Measurements from ENCODE around the gene ITPKA. TPM values are rescaled to one million over a fixed set of nuclear protein-coding genes. Genes with fewer than 3 reads are reported as not detected.

ITPKA gene
- total RNA-seq (under 1 TPM in 2 of 5 experiments, not detected in 3; 0.20 to 0.97 TPM), polyA plus RNA-seq (under 1 TPM in 1 of 2 donors, not detected in 1; 0.22 TPM), total RNA-seq (not detected)

GRCh38 chr15:41493205-41493901, at the start of gene ITPKA:
Gene ITPKA, plus strand, starts transcription at chr15:41493874. Its CDS starts 54 bp downstream, at chr15:41493928.
- no peaks in the 10 kb centered on the region for H3K9me3 ChIP-seq (ENCODE audit: control insufficient read depth in 2 of 3, low read length in 3 of 3)
- CTCF ChIA-PET = no interaction called here
- Mint-ChIP-seq H3K4me3 (peak within 1 kb of the TSS; percentile 74 to 91 (median 87)), H3K27me3 (peaks cover 33 to 44% (median 41%) of the 10 kb centered on the region in 5 donors), H3K27ac (peak within 1 kb of the TSS in 4 of 9 donors; percentile 26 to 62 (median 57)), H3K36me3 (peaks cover 0 to 4% (median 0%) of the 10 kb centered on the region in 5 donors), H3K4me1 (peaks cover 6 to 35% (median 8%) of the 10 kb centered on the region in 7 donors), H3K9me3 (peaks cover 0 to 2% (median 0%) of the 10 kb centered on the region in 11 donors)
- POLR2A ChIA-PET = interaction anchor here (0.6 to 1.1 kb wide), 3 partner anchors 9 to 167 kb away, joined by 3 read pairs; partner anchors contain the start of gene MGA
- peak within 1 kb of the TSS; percentile 70 for H3K4me3 ChIP-seq (ENCODE audit: low read length)
- H3K27me3 ChIP-seq (ENCODE audit: control insufficient read depth in 2 of 2, insufficient read depth in 2 of 2, low read length in 2 of 2) = peaks cover 0 to 8% of the 10 kb centered on the region in 2 donors
- ATAC-seq (peak; percentile 93), DNase-seq (peak; percentile 55 to 95 (median 67))
- peak within 1 kb of the TSS; percentile 29 for H3K27ac ChIP-seq (ENCODE audit: low read depth, low read length)
- H3K4me1 ChIP-seq (ENCODE audit: control insufficient read depth in 2 of 2, insufficient read depth in 2 of 2, low read length in 2 of 2) = peaks cover 11 to 20% of the 10 kb centered on the region in 2 donors
- intact Hi-C loops (cut with micrococcal nuclease) = loop anchor here (1.0 to 10.0 kb wide), 5 partner anchors 9 to 926 kb away; partner anchors contain the start of genes CCDC32 (in 1 of the 2), RPAP1 (in 1 of the 2), RPUSD2 (in 1 of the 2) and RTF1 (in 1 of the 2)
- H3K36me3 ChIP-seq (ENCODE audit: control insufficient read depth in 2 of 3, insufficient read depth in 3 of 3, low read length in 3 of 3) = no peaks in the 10 kb centered on the region

- H3K36me3 Mint-ChIP-seq = peaks cover 7 to 30% (median 11%) of the 10 kb centered on the region in 5 donors
- no peaks in the 10 kb centered on the region for H3K27me3 Mint-ChIP-seq
- peaks cover 0 to 4% of the 10 kb centered on the region in 2 donors for H3K4me1 ChIP-seq (ENCODE audit: control insufficient read depth in 2 of 2, insufficient read depth in 2 of 2, low read length in 2 of 2)
- H3K36me3 ChIP-seq (ENCODE audit: control insufficient read depth in 2 of 3, insufficient read depth in 3 of 3, low read length in 3 of 3) = peaks cover 0 to 13% (median 4%) of the 10 kb centered on the region in 3 experiments
- intact Hi-C loops (cut with micrococcal nuclease) = no loop called here
- H3K4me1 Mint-ChIP-seq = peaks cover 15 to 31% (median 25%) of the 10 kb centered on the region in 7 donors
- no peaks in the 10 kb centered on the region for H3K9me3 Mint-ChIP-seq
- POLR2A ChIA-PET = no interaction called here
- H3K27ac Mint-ChIP-seq = no peak overlapping the region
- no peak overlapping the region for H3K27ac ChIP-seq (ENCODE audit: low read depth, low read length)
- CTCF ChIA-PET = no interaction called here
- DNase-seq (no peak), ATAC-seq (no peak)
- no peak overlapping the region for H3K4me3 Mint-ChIP-seq
- H3K4me3 ChIP-seq (ENCODE audit: low read length) = no peak overlapping the region
- H3K9me3 ChIP-seq (ENCODE audit: control insufficient read depth in 2 of 3, low read length in 3 of 3) = no peaks in the 10 kb centered on the region
- H3K27me3 ChIP-seq (ENCODE audit: control insufficient read depth in 2 of 2, insufficient read depth in 2 of 2, low read length in 2 of 2) = no peaks in the 10 kb centered on the region
These were observed 48.3 kb upstream of the ITPKA start for GRCh38 chr15:41445399-41445798.

- Histone ChIP-seq H3K27me3 (ENCODE audit: control insufficient read depth in 2 of 2, insufficient read depth in 2 of 2, low read length in 2 of 2) (no peaks in the 10 kb centered on the region), H3K4me1 (ENCODE audit: control insufficient read depth in 2 of 2, insufficient read depth in 2 of 2, low read length in 2 of 2) (no peaks in the 10 kb centered on the region), H3K27ac (ENCODE audit: low read depth, low read length) (no peak overlapping the region), H3K9me3 (ENCODE audit: control insufficient read depth in 2 of 3, low read length in 3 of 3) (no peaks in the 10 kb centered on the region), H3K36me3 (ENCODE audit: control insufficient read depth in 2 of 3, insufficient read depth in 3 of 3, low read length in 3 of 3) (peaks cover 4 to 45% (median 9%) of the 10 kb centered on the region in 3 experiments), H3K4me3 (ENCODE audit: low read length) (no peak overlapping the region)
- intact Hi-C loops (cut with micrococcal nuclease) = loop anchor here (10.0 kb wide), 3 partner anchors 143 to 593 kb away; no protein-coding TSS in a partner anchor
- Mint-ChIP-seq H3K9me3 (no peaks in the 10 kb centered on the region), H3K27me3 (no peaks in the 10 kb centered on the region), H3K4me1 (peaks cover 0 to 7% (median 4%) of the 10 kb centered on the region in 7 donors), H3K4me3 (no peak overlapping the region), H3K27ac (peak overlapping the region in 1 of 9 donors; percentile 11), H3K36me3 (peaks cover 9 to 35% (median 23%) of the 10 kb centered on the region in 5 donors)
- DNase-seq (no peak), ATAC-seq (no peak)
- CTCF ChIA-PET = no interaction called here
- POLR2A ChIA-PET = no interaction called here
These were observed 31.4 kb upstream of the ITPKA start for GRCh38 chr15:41462084-41462795.

- no peaks in the 10 kb centered on the region for H3K9me3 Mint-ChIP-seq
- DNase-seq = no peak
- Histone ChIP-seq H3K4me1 (ENCODE audit: control insufficient read depth in 2 of 2, insufficient read depth in 2 of 2, low read length in 2 of 2) (no peaks in the 10 kb centered on the region), H3K27ac (ENCODE audit: low read depth, low read length) (no peak overlapping the region), H3K9me3 (ENCODE audit: control insufficient read depth in 2 of 3, low read length in 3 of 3) (no peaks in the 10 kb centered on the region), H3K4me3 (ENCODE audit: low read length) (no peak overlapping the region), H3K27me3 (ENCODE audit: control insufficient read depth in 2 of 2, insufficient read depth in 2 of 2, low read length in 2 of 2) (no peaks in the 10 kb centered on the region), H3K36me3 (ENCODE audit: control insufficient read depth in 2 of 3, insufficient read depth in 3 of 3, low read length in 3 of 3) (peaks cover 0 to 44% (median 9%) of the 10 kb centered on the region in 3 experiments)
- H3K4me3 Mint-ChIP-seq = no peak overlapping the region
- intact Hi-C loops (cut with micrococcal nuclease) = loop anchor here (1.0 to 10.0 kb wide), 6 partner anchors 37 to 590 kb away; no protein-coding TSS in a partner anchor
- H3K27ac Mint-ChIP-seq = peak overlapping the region in 1 of 9 donors; percentile 55
- H3K36me3 Mint-ChIP-seq = peaks cover 14 to 39% (median 20%) of the 10 kb centered on the region in 5 donors
- CTCF ChIA-PET = interaction anchor here (0.6 to 2.6 kb wide), 11 partner anchors 34 to 827 kb away, joined by 3 to 15 read pairs (median 4); no protein-coding TSS in a partner anchor
- ATAC-seq = no peak
- peaks cover 0 to 7% (median 4%) of the 10 kb centered on the region in 7 donors for H3K4me1 Mint-ChIP-seq
- POLR2A ChIA-PET = no interaction called here
- no peaks in the 10 kb centered on the region for H3K27me3 Mint-ChIP-seq
These were observed 28.6 kb upstream of the ITPKA start for GRCh38 chr15:41464889-41465580.

GRCh38 chr15:41465822-41466421, 27.8 kb upstream of the ITPKA start:
- intact Hi-C loops (cut with micrococcal nuclease) = loop anchor here (1.0 to 10.0 kb wide), 7 partner anchors 36 to 589 kb away; no protein-coding TSS in a partner anchor
- no peak overlapping the region for H3K4me3 ChIP-seq (ENCODE audit: low read length)
- H3K27ac Mint-ChIP-seq = peak overlapping the region in 2 of 9 donors; percentile 16 to 63
- peaks cover 0 to 7% (median 4%) of the 10 kb centered on the region in 7 donors for H3K4me1 Mint-ChIP-seq
- H3K4me1 ChIP-seq (ENCODE audit: control insufficient read depth in 2 of 2, insufficient read depth in 2 of 2, low read length in 2 of 2) = no peaks in the 10 kb centered on the region
- no peaks in the 10 kb centered on the region for H3K9me3 ChIP-seq (ENCODE audit: control insufficient read depth in 2 of 3, low read length in 3 of 3)
- H3K36me3 Mint-ChIP-seq = peaks cover 16 to 42% (median 26%) of the 10 kb centered on the region in 5 donors
- ChIA-PET CTCF (interaction anchor here (0.6 to 2.6 kb wide), 12 partner anchors 41 to 826 kb away, joined by 3 to 15 read pairs (median 3); no protein-coding TSS in a partner anchor), POLR2A (no interaction called here)
- no peaks in the 10 kb centered on the region for H3K9me3 Mint-ChIP-seq
- peak; percentile 75 for ATAC-seq
- peak in 6 of 9 donors; percentile 12 to 43 (median 32) for DNase-seq
- no peak overlapping the region for H3K27ac ChIP-seq (ENCODE audit: low read depth, low read length)
- H3K36me3 ChIP-seq (ENCODE audit: control insufficient read depth in 2 of 3, insufficient read depth in 3 of 3, low read length in 3 of 3) = peaks cover 0 to 51% (median 12%) of the 10 kb centered on the region in 3 experiments
- no peak overlapping the region for H3K4me3 Mint-ChIP-seq
- no peaks in the 10 kb centered on the region for H3K27me3 ChIP-seq (ENCODE audit: control insufficient read depth in 2 of 2, insufficient read depth in 2 of 2, low read length in 2 of 2)
- no peaks in the 10 kb centered on the region for H3K27me3 Mint-ChIP-seq
